GM21576 (cell line): Measurements from ENCODE around the gene CLTCL1.
A peak's percentile ranks its signal among the peaks of the same experiment; 100 is the strongest.
"Not testable (repeated sequence)": the region's sequence is repeated elsewhere in the genome, so short reads cannot be mapped to it uniquely, and the experiment has no call there.

ENCODE experiments used
- ATAC-seq: cut with Tn5 transposase; IDR thresholded peaks from one replicate; pipeline ENCODE4 v1.9.1; 2021; ENCODE audit warnings: mild to moderate bottlenecking, moderate library complexity; ENCODE audit not compliant: unreplicated experiment

CLTCL1 gene

DNA sequence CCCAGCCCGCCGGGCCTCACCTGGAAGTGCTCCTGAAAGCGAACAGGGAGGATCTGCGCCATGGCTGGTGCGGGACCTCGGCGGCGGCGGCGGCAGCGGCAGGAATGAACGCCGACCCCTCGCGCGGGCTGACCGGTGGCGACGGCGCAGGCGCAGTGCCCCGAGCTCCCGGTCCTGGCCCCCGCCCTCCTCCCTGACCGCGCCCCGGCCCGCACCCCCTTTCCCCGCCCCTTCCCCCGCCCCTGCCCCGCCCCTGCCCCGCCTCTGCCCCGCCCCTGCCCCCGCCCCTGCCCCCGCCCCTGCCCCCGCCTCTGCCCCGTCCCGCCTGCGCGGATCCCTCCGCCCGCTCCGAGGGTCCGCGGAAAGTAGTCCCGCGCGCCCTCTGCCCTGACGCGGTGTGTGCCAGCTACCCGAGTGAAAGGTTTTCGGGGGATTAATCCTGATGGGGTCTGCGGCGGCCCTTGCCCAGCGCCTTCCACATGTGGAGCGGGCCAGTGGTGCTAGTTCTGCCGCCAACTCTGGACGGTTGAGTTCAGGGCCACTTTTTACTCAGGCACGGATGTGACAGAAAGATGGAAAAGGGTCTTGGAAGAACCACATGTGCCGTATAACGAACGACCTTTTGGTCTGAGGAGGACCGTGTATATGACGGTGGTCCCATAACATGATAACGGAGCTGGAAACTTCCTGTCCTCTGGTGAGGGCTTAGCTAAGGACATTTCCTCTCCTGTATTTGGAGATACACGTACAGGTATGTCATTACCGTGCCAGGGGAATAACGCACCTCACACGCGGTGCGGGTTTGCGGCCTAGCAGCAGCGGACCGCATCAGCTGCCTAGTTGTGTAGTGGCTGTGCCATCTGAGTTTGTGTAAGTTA lies at the start of gene CLTCL1:
Gene CLTCL1, minus strand, starts transcription at position 140 of the 878 bp plus-strand sequence. Its CDS starts 78 bp downstream, at position 62.
- peak; percentile 51 for ATAC-seq

DNA sequence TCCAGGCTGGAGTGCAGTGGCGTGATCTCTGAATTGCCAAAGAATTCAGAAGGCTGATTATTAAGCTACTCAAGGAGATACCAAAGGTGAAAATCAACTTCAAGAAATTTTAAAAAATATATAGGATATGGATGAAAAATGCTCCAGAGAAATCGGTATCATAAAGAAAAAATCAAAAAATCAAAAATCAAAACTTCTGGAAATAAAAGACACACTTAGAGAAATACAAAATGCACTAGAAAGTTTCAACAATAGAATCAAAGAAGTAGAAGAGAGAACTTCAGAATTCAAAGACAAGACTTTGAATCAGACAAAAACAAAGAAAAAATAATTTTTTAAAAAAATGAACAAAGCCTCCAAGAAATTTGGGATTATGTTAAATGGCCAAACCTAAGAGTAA lies 45.6 kb upstream of the CLTCL1 start:
- ATAC-seq, result no peak

DNA sequence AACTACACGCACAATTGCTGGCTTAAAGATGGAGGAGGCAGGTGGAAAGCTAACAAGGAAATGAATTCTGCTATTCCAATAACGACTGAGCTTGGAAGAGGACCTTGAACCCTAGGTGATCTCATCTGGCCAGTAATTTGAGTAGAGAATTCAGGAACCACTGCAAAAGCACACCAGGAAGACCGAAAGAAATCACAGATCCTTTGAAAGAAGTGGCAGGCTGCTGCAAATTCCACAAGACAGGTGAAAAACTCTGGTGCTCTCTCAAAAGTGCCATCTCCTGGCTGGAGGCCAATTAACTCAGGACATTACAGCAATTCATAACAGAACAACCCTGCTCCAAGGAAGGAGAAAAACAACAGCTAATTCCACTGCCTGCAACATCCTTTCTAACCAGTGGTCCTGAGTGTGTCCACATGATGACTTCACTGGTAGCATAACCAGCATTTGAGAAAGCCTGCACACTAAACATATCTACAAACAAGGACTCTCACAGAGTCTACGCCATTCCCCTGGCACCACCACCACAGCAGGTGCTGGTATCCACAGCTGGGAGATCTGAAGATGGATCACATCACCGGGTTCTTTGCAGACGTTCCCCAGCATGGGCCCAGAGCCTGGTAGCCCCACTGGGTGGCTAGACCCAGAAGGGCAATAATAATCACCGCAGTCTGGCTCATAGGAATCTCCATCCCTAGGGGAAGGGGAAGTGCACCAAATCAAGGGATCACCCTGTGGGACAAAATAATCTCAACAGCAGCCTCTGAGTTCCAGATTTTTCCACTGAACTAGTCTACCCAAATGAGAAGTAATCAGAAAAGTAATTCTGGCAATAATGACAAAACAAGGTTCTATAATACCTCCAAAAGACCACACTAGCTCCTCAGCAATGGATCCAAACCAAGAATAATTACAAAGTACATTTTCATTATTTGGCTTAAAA lies 44.9 kb upstream of the CLTCL1 start:
- ATAC-seq, result no peak

DNA sequence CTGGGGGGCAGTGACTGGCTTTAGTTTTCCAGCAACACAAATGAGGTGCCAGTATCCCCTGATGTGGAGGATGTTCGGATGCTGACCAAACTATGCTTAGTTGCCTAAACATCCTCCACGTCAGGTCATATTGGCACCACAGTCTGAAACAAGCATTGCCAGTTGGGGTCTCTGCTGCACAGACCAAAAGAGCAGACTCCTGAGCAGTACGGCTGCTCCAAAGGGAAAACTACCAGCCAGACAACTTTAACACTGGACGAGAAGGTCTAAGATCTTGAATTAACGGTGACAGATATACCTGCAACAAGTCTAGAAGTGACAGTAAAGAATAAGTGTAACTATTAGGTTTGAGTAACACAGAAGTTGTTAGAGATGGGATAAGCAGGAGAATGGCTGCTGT lies 40.5 kb upstream of the CLTCL1 start:
- no peak for ATAC-seq

DNA sequence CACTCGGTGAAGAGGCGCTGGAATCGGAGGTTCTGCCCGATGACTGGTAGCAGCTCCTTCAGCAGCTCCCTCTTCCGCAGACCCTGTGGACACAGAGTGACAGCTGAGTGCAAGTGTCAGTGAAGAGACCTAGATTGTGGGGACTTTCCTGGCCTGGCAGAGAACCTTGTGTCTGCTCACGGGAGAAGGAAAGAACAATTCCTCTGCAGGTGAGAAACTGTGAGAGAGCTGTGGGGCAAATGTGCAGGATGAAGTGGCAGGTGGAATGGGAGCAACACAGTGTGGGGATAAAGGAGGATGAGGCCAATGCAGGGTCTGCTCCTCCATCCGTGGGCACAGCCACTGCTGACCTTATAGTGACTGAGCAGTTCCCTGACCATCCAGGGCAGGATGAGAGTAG lies 40.0 kb upstream of the CLTCL1 start:
- ATAC-seq, result no peak

DNA sequence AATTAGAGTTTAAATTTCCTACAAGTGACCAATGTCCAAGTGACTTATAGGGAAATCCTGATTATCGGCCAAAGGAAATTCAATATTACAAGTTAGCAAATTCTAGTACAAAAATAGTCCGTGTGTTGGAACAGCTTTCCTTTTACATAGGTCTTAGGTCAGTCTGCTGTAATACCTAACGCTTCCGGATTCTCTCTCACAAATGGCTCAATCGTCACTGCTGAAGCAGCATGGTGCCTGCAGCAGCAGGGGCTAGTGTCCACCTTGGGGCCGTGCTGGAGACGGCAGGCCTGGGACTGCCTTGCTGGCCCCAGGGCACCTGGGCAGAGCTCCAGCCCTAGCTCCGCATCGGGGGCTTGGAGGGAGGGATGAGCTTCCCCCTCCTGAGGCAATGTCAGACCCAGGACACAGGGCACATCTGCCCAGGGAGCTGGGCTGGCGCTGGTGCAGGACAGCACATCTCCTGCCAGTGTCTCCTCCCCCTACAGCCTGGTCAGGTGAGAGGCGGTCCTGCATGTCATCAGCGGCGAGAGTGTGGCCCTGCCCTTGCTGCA lies 39.4 kb upstream of the CLTCL1 start:
- no peak for ATAC-seq

DNA sequence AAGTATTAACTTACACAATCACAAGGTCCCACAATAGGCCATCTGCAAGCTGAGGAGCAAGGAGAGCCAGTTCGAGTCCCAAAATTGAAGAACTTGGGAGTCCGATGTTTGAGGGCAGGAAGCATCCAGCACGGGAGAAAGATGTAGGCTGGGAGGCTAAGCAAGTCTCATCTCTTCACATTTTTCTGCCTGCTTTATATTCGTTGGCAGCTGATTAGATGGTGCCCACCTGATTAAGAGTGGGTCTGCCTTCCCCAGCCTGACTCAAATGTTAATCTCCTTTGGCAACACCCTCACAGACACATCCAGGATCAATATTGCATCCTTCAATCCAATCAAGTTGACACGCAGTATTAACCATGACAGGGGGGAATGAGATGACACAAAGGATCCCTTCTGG lies 38.7 kb upstream of the CLTCL1 start:
- ATAC-seq, result not testable (repeated sequence)

DNA sequence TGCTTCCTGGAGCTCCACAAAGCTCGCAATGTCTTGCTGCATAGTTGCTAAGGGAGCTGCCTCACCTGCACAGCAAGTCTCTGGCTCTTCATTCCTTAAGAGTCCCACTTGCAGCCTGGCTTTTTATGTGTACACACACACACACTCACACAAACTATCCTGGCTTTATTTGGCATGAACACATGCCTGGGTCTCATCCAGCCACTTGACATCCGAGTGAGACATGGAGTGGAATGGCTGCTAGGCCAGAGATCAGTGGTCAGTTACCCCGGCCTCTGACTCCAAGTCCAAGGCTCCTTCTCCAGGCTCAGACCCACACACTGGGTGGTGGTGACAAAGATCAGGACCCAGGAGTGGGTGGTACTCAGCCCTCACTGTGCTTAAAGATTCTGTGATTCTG lies 37.9 kb upstream of the CLTCL1 start:
- ATAC-seq, result no peak

DNA sequence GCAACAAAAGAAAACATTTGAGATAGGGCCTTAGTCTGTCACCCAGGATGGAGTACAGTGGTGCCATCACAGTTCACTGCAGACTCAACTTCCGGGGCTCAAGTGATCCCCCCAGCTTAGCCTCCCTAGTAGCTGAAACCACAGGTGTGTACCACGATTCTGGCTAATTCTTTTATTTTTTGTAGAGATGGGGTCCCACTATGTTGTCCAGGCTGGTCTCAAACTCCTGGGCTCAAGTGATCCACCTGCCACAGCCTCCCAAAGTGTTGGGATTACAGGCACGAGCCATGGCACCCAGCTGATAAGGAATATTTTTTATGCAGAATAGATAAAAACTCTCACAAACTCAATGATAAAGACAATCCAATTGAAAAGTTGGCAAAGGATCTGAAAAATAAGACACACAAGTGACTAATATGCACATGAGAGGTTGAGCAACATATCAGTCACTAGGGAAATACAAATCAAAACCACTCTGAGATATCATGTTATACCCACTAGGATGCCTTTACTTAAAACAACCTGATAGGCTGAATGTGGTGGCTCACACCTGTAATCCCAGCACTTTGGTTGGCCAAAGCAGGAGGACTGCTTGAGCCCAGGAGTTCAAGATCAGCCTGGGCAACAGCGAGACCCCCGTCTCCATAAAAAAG lies 33.9 kb upstream of the CLTCL1 start:
- ATAC-seq, result no peak

DNA sequence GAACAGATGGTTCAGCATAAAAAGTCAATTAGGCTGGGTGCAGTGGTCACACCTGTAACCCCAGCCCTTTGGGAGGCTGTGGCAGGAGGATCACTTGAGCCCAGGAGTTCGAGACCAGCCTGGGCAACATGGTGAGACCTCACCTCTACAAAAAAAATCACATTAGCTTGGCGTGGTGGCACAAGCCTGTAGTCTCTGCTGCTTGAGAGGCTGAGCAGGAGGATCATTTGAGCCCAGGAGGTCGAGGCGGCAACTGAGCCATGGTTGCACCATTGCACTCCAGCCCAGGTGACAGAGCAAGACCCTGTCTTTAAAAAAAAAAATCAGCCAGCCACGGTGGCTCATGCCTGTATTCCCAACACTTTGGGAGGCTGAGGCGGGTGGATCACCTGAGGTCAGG lies 31.9 kb upstream of the CLTCL1 start:
- ATAC-seq, result not testable (repeated sequence)

DNA sequence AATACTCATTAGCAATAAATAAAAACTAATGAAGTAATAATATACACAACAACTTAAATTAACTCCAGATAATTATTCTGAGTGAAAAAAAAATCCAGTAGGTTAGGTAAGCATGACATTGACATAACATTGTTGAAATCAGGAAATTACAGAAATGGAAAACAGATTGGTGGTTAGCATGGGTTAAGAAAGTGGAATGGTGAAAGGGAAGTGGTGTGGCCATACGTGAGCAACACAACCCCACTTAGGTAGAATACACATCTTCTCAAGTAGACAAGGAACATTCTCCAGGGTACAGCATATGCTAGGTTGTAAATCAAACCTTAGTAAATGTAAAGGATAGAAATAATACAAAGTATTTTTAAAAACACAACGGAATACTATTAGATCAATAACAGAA lies 30.2 kb upstream of the CLTCL1 start:
- no peak for ATAC-seq

DNA sequence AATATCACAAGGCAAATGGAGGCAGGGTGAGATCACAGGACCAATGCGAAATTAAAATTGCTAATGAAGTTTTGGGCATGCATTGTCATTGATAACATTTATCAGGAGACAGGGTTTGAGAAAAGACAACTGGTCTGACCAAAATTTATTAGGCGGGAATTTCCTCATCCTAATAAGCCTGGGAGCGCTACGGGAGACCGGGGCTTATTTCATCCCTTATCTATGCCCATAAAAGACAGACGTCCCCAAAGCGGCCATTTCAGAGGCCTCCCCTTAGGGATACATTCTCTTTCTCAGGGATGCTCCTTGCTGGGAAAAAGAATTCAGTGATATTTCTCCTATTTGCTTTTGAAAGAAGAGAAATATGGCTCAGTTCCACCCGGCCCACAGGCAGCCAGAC lies 28.6 kb upstream of the CLTCL1 start:
- ATAC-seq, result not testable (repeated sequence)

DNA sequence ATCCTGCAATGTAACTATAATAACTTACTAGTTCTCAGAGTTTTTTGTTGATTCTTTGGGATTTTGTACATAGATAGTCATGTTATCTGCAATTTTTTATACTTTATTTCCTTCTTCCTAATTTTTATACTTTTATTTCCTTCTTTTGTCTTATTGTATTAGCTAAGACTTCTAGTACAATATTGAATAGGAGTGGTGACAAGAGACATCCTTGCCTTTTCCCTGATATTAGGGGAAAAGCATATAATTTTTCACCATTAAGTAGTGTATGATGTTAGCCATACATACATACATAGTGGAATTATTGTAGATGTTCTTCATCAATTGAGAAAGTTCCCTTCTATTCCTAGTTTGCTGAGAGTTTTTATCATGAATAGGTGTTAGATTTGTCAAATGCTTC lies 27.8 kb upstream of the CLTCL1 start:
- ATAC-seq, result no peak

DNA sequence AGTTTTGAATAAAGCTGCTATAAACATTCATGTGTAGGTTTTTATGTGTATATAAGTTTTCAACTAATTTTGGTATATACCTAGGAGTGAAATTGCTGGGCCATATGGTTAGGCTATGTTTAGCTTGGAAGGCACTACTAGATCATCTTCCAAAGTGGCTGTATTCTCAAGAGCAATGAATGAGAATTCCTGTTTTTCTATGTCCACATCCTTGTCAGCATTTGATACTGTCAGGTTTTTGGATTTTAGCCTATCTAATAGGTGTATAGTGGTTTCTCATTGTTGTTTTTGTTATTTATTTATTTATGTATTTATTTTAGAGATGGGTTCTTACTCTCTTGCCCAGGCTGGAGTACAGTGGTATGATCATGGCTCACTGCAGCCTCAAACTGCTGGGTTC lies 26.3 kb upstream of the CLTCL1 start:
- no peak for ATAC-seq

DNA sequence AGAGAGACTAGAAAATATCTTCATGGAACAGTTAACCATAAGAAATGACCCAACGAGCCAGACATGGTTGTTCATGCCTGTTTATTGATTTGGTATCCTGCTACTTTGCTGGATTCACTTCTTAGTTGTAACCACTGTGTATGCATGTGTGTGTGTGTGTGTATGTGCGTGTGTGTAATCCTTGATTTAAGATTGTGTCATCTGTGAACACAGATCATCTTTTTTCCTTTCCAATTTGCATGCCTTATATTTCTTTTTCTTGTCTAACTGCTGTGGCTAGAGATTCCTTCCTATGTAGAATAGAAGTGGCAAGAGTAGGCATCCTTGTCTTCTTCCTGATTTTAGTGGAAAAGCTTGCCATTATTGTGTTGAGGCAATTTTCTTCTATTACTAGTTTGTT lies 16.4 kb upstream of the CLTCL1 start:
- ATAC-seq, result no peak

DNA sequence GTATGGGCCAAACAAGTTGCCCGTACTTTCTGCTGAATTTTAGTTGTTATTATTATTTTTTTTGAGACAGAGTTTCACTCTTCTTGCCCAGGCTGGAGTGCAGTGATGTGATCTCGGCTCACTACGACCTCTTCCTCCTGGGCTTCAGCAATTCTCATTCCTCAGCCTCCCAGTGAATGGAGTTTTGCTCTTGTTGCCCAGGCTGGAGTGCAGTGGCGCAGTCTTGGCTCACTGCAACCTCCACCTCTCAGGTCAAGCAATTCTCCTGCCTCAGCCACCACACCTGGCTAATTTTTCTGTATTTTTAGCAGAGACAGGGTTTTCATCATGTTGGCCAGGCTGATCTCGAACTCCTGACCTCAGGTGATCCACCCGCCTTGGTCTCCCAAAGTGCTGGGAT lies 15.0 kb upstream of the CLTCL1 start:
- not testable (repeated sequence) for ATAC-seq

DNA sequence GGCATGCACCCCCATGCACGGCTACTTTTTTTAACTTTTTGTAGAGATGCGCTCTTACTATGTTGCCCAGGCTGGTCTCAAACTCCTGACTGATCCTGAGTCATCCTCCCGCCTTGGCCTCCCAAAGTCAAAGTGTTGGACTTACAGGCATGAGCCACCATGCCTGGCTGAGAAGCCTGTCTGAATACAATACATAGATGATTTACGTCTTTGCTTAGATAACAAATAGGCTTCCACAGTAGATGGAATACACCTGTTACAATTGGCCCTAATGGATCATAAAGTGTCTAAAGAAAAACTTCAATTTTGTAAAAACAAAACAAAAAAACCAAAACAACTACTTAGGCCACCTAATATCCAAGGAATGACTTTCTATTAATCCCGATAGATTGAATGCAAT lies 13.0 kb upstream of the CLTCL1 start:
- no peak for ATAC-seq

DNA sequence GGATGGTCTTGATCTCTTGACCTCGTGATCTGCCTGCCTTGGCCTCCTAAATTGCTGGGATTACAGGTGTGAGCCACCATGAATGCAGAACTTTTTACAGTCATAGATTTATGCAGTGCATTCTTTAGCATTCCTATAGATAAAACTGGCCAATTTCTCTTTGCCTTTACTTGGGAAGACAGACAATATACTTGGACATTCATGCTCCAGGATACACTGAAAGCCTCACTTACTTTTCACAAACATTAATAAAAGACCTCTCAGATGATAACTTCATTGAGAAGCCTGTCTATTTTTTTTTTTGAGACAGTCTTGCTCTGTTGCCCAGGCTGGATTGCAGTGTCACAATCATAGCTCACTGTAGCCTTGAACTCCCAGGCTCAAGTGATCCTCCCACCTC lies 12.3 kb upstream of the CLTCL1 start:
- ATAC-seq, result no peak

DNA sequence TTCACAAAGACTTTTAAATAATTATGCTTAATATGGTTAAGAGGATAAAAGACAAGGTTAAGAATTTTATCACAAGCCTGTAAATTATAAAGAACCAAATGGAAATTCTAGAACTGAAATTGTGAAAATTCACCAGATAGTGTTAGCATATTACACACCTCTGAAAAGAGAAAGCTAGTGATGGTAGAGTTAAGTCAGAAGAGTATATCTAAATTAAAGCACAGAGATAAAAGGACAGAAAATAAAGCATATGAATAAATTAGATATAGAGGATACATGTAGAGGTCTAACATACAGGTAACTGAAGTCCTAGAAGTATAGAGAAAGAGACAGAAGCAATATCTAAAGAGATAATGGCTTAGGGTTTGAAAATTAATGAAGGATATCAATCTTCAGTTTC lies 4.2 kb upstream of the CLTCL1 start:
- no peak for ATAC-seq

DNA sequence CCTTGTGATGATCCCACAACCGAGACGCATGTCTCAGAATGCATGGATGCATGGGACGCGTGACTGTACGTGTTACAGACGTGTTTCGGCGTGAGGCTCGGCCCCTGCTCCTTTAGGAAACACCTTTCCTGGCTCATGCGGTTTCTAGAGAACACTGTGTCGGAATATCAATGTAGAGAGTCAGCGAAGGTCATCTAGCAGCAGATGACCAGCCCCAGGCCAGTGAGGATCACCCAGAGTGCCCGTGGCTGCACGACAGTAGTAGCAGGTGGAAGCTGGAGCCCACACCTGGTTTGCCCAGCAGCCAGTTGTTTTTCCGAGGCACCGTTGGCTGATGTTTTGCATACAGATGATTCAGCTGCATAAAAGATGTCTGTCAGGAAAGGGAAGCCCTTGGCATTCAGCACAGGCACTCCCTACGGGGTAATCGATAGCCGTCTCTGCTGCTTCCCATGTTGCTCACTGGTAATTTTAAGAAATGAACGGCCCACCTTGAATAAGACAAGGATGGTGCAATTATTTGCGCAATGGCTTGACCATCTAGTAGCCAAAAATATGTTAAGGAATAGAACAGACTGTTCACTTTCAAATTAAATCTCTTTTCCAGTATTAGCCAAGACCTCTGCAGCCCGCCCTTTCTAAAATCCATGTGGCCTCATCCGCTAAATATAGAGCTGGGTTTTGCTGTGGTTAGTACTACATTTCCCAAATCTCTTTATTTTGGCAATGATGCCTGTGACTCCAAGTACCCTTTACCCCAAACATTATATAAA lies 1.1 kb upstream of the CLTCL1 start:
- ATAC-seq, result no peak
